Muscle of leg (tissue), 11 donors: Measurements from ENCODE around the gene CTTNBP2NL. TPM values are rescaled to one million over a fixed set of nuclear protein-coding genes. Genes with fewer than 3 reads are reported as not detected.
"Not testable (repeated sequence)": the region's sequence is repeated elsewhere in the genome, so short reads cannot be mapped to it uniquely, and the experiment has no call there.

Experiments
- DNase-seq: peaks from one replicate; pipeline ENCODE4 v3.0.0; 2013
- H3K27ac ChIP-seq: one replicate; pipeline ENCODE4 v1.5.1; 2013; ENCODE audit warnings: mild to moderate bottlenecking, low read length, control low read depth
- H3K27me3 ChIP-seq: one replicate; pipeline ENCODE4 v1.6.1; 2013; ENCODE audit warnings: low read length; ENCODE audit not compliant: control insufficient read depth, insufficient read depth
- H3K36me3 ChIP-seq: one replicate; pipeline ENCODE4 v1.6.1; 2013; ENCODE audit warnings: low read length; ENCODE audit not compliant: control insufficient read depth, insufficient read depth
- H3K4me1 ChIP-seq: one replicate; pipeline ENCODE4 v1.6.1; 2013; ENCODE audit warnings: low read length; ENCODE audit not compliant: control insufficient read depth, insufficient read depth
- H3K4me3 ChIP-seq: one replicate; pipeline ENCODE4 v1.5.1; 2013; ENCODE audit warnings: low read length, control low read depth
- H3K9me3 ChIP-seq: replicated peaks from 2 replicates; pipeline ENCODE4 v1.6.1; 2013; ENCODE audit warnings: low read depth, low read length; ENCODE audit not compliant: control insufficient read depth
- WGBS: methylation state at CpG from one replicate; pipeline ENCODE4 v1.1.5; 2013; ENCODE audit warnings: missing lambda C conversion rate; ENCODE audit not compliant: insufficient coverage; 5-methylcytosine and 5-hydroxymethylcytosine counted together
- polyA plus RNA-seq, 8 donors: library from polyadenylated mRNA; unstranded; fragments of 120-200 nt; gene quantifications; one replicate each; pipeline versions ENCODE4 v1.2.1 to v1.2.3, GENCODE V29; 2013; ENCODE audit warnings: inconsistent platforms in 1 of 8, low replicate concordance in 1 of 8; ENCODE audit not compliant: insufficient read length in 8 of 8, insufficient read depth in 1 of 8
- total RNA-seq: library from RNA; stranded (reverse); fragments of 120-200 nt; gene quantifications from one replicate; pipeline ENCODE4 v1.2.4, GENCODE V29; 2013

Gene CTTNBP2NL
- total and polyA plus RNA-seq, 9 donors: 8.3 to 19.4 (median 15.1) TPM

GRCh38 chr1:112395256-112395820 lies 676 bp upstream of the CTTNBP2NL start:
- Histone ChIP-seq H3K27me3 (no peaks in the 10 kb centered on the region), H3K9me3 (no peaks in the 10 kb centered on the region), H3K4me1 (peaks cover 19% of the 10 kb centered on the region), H3K27ac (peak overlapping the region; percentile 72), H3K4me3 (peak overlapping the region; percentile 78), H3K36me3 (no peaks in the 10 kb centered on the region)
- DNase-seq: no peak
- WGBS: 0% methylated on average over 1 of the region's 6 CpGs

GRCh38 chr1:112396653-112397471 lies 848 bp downstream of the CTTNBP2NL start:
- Histone ChIP-seq H3K27ac (peak overlapping the region; percentile 85), H3K27me3 (no peaks in the 10 kb centered on the region), H3K4me1 (peaks cover 15% of the 10 kb centered on the region), H3K36me3 (no peaks in the 10 kb centered on the region), H3K9me3 (no peaks in the 10 kb centered on the region), H3K4me3 (peak overlapping the region; percentile 78)
- WGBS: 0% methylated on average over 2 of the region's 11 CpGs
- peak; percentile 58 for DNase-seq

- H3K9me3 ChIP-seq: no peaks in the 10 kb centered on the region
- H3K27me3 ChIP-seq: no peaks in the 10 kb centered on the region
- H3K4me1 ChIP-seq: peaks cover 15% of the 10 kb centered on the region
- no peak for DNase-seq
- H3K27ac ChIP-seq: no peak overlapping the region
- no CpG with 5 or more reads among the region's 4 CpGs for WGBS
- no peak overlapping the region for H3K4me3 ChIP-seq
- no peaks in the 10 kb centered on the region for H3K36me3 ChIP-seq
Measured at GRCh38 chr1:112397841-112398240, 1.8 kb downstream of the CTTNBP2NL start.

- Histone ChIP-seq H3K36me3 (no peaks in the 10 kb centered on the region), H3K4me1 (peaks cover 14% of the 10 kb centered on the region), H3K27ac (no peak overlapping the region), H3K9me3 (no peaks in the 10 kb centered on the region), H3K4me3 (no peak overlapping the region), H3K27me3 (no peaks in the 10 kb centered on the region)
- 87% methylated on average over 3 of the region's 4 CpGs for WGBS
- DNase-seq: peak; percentile 22
Measured at GRCh38 chr1:112399456-112399855, 3.4 kb downstream of the CTTNBP2NL start.

- DNase-seq, H3K27ac ChIP-seq, H3K4me3 ChIP-seq, H3K27me3 ChIP-seq, H3K9me3 ChIP-seq, H3K36me3 ChIP-seq, H3K4me1 ChIP-seq: not testable (repeated sequence)
- WGBS: no CpG with 5 or more reads among the region's 6 CpGs
Measured at GRCh38 chr1:112400706-112401105, 4.7 kb downstream of the CTTNBP2NL start.

- H3K27me3 ChIP-seq: no peaks in the 10 kb centered on the region
- no peaks in the 10 kb centered on the region for H3K9me3 ChIP-seq
- no peaks in the 10 kb centered on the region for H3K4me1 ChIP-seq
- H3K36me3 ChIP-seq: no peaks in the 10 kb centered on the region
- H3K27ac ChIP-seq: no peak overlapping the region
- no peak overlapping the region for H3K4me3 ChIP-seq
- no peak for DNase-seq
- 94% methylated on average over 2 of the region's 5 CpGs for WGBS
Measured at GRCh38 chr1:112402682-112403643, 6.9 kb downstream of the CTTNBP2NL start.

GRCh38 chr1:112406771-112407170 lies 10.8 kb downstream of the CTTNBP2NL start:
- H3K4me3 ChIP-seq: no peak overlapping the region
- no peaks in the 10 kb centered on the region for H3K4me1 ChIP-seq
- no peak overlapping the region for H3K27ac ChIP-seq
- no peak for DNase-seq
- H3K27me3 ChIP-seq: no peaks in the 10 kb centered on the region
- no peaks in the 10 kb centered on the region for H3K36me3 ChIP-seq
- WGBS: no CpG with 5 or more reads among the region's 1 CpG
- H3K9me3 ChIP-seq: no peaks in the 10 kb centered on the region

- Histone ChIP-seq H3K4me1 (no peaks in the 10 kb centered on the region), H3K36me3 (peaks cover 8% of the 10 kb centered on the region), H3K27ac (no peak overlapping the region), H3K27me3 (no peaks in the 10 kb centered on the region), H3K9me3 (no peaks in the 10 kb centered on the region), H3K4me3 (no peak overlapping the region)
- DNase-seq: no peak
- WGBS: no CpG with 5 or more reads among the region's 2 CpGs
Measured at GRCh38 chr1:112409414-112409813, 13.4 kb downstream of the CTTNBP2NL start.

- Histone ChIP-seq H3K27me3 (no peaks in the 10 kb centered on the region), H3K9me3 (no peaks in the 10 kb centered on the region), H3K36me3 (peaks cover 12% of the 10 kb centered on the region), H3K4me3 (no peak overlapping the region), H3K27ac (no peak overlapping the region), H3K4me1 (no peaks in the 10 kb centered on the region)
- no peak for DNase-seq
- no CpG with 5 or more reads among the region's 2 CpGs for WGBS
Measured at GRCh38 chr1:112410673-112411072, 14.7 kb downstream of the CTTNBP2NL start.

- no peaks in the 10 kb centered on the region for H3K4me1 ChIP-seq
- peaks cover 19% of the 10 kb centered on the region for H3K36me3 ChIP-seq
- H3K27ac ChIP-seq: no peak overlapping the region
- H3K4me3 ChIP-seq: no peak overlapping the region
- no peaks in the 10 kb centered on the region for H3K9me3 ChIP-seq
- no peaks in the 10 kb centered on the region for H3K27me3 ChIP-seq
- no peak for DNase-seq
Measured at GRCh38 chr1:112417271-112417670, 21.3 kb downstream of the CTTNBP2NL start.
